Stimulated activated naive CD8-positive, alpha-beta T cell treated with anti-CD3 and anti-CD28 coated beads, Interleukin-15, amount 100 ng/mL, for 72 hours (primary cell): ENCODE results near the gene MUC4.
"Not testable (repeated sequence)": the region's sequence is repeated elsewhere in the genome, so short reads cannot be mapped to it uniquely, and the experiment has no call there.

ENCODE experiments used
- ATAC-seq: fragments of 150-1000 bp; cut with Tn5 transposase; 2 replicates; pipeline ENCODE4 v1.10.0; 2021; ENCODE audit warnings: mild to moderate bottlenecking, moderate library complexity
- DNase-seq, 2 donors: peaks; one replicate each; pipeline ENCODE4 v3.0.0; 2021 to 2022
- H3K27ac Mint-ChIP-seq, 2 donors: one replicate each; pipeline ENCODE4 v1.8.0; 2022; ENCODE audit warnings: mild to moderate bottlenecking in 2 of 2, mixed read lengths in 2 of 2, moderate library complexity in 2 of 2
- H3K27me3 Mint-ChIP-seq: one replicate; pipeline ENCODE4 v1.8.0; 2022; ENCODE audit warnings: mixed read lengths
- H3K4me1 Mint-ChIP-seq: one replicate; pipeline ENCODE4 v1.8.0; 2022; ENCODE audit warnings: mild to moderate bottlenecking, mixed read lengths
- H3K4me3 Mint-ChIP-seq, 2 donors: one replicate each; pipeline ENCODE4 v1.8.0; 2022; ENCODE audit warnings: mild to moderate bottlenecking in 2 of 2, mixed read lengths in 2 of 2, moderate library complexity in 1 of 2
- H3K9me3 Mint-ChIP-seq, 2 donors: one replicate each; pipeline ENCODE4 v1.8.0; 2022; ENCODE audit warnings: mixed read lengths in 2 of 2

Gene MUC4

GRCh38 chr3:195823999-195824398, 12.3 kb upstream of the MUC4 start:
- no peaks in the 10 kb centered on the region for H3K9me3 Mint-ChIP-seq
- no peak overlapping the region for H3K4me3 Mint-ChIP-seq
- ATAC-seq, result no peak

GRCh38 chr3:195823280-195823679, 11.6 kb upstream of the MUC4 start:
- Mint-ChIP-seq H3K4me1 (no peaks in the 10 kb centered on the region), H3K27me3 (peaks cover 28% of the 10 kb centered on the region), H3K27ac (no peak overlapping the region), H3K4me3 (no peak overlapping the region), H3K9me3 (no peaks in the 10 kb centered on the region)
- ATAC-seq, result no peak
- DNase-seq, result no peak

More at GRCh38 chr3:195823999-195824398, 12.3 kb upstream of the MUC4 start:
- no peak for DNase-seq
- Mint-ChIP-seq H3K27ac (no peak overlapping the region), H3K4me1 (no peaks in the 10 kb centered on the region), H3K27me3 (peaks cover 28% of the 10 kb centered on the region)

- Mint-ChIP-seq H3K4me3 (no peak overlapping the region), H3K4me1 (no peaks in the 10 kb centered on the region), H3K27ac (peak overlapping the region in 1 of 2 donors; percentile 3), H3K27me3 (peaks cover 28% of the 10 kb centered on the region), H3K9me3 (no peaks in the 10 kb centered on the region)
- ATAC-seq (no peak), DNase-seq (no peak)
Observed at GRCh38 chr3:195822131-195822696, 10.5 kb upstream of the MUC4 start.

GRCh38 chr3:195821403-195822130, 9.8 kb upstream of the MUC4 start:
- peaks cover 28% of the 10 kb centered on the region for H3K27me3 Mint-ChIP-seq
- ATAC-seq, result no peak
- peak overlapping the region in 1 of 2 donors; percentile 3 for H3K27ac Mint-ChIP-seq

GRCh38 chr3:195820901-195821300, 9.2 kb upstream of the MUC4 start:
- Mint-ChIP-seq H3K4me1 (no peaks in the 10 kb centered on the region), H3K27ac (no peak overlapping the region), H3K9me3 (no peaks in the 10 kb centered on the region), H3K27me3 (peaks cover 28% of the 10 kb centered on the region), H3K4me3 (no peak overlapping the region)
- ATAC-seq, result no peak
- no peak for DNase-seq

More at GRCh38 chr3:195821403-195822130, 9.8 kb upstream of the MUC4 start:
- DNase-seq, result no peak
- no peaks in the 10 kb centered on the region for H3K9me3 Mint-ChIP-seq
- no peak overlapping the region for H3K4me3 Mint-ChIP-seq
- H3K4me1 Mint-ChIP-seq, result no peaks in the 10 kb centered on the region

GRCh38 chr3:195820186-195820585, 8.5 kb upstream of the MUC4 start:
- peaks cover 21% of the 10 kb centered on the region for H3K27me3 Mint-ChIP-seq

GRCh38 chr3:195818301-195818700, 6.6 kb upstream of the MUC4 start:
- H3K27me3 Mint-ChIP-seq, result peaks cover 13% of the 10 kb centered on the region
- no peaks in the 10 kb centered on the region for H3K9me3 Mint-ChIP-seq
- ATAC-seq (no peak), DNase-seq (no peak)
- no peak overlapping the region for H3K4me3 Mint-ChIP-seq
- peak overlapping the region in 1 of 2 donors; percentile 64 for H3K27ac Mint-ChIP-seq
- no peaks in the 10 kb centered on the region for H3K4me1 Mint-ChIP-seq

More at GRCh38 chr3:195820186-195820585, 8.5 kb upstream of the MUC4 start:
- H3K27ac Mint-ChIP-seq, result peak overlapping the region; percentile 49 to 75
- H3K4me3 Mint-ChIP-seq, result no peak overlapping the region
- ATAC-seq (no peak), DNase-seq (no peak)
- H3K4me1 Mint-ChIP-seq, result no peaks in the 10 kb centered on the region
- no peaks in the 10 kb centered on the region for H3K9me3 Mint-ChIP-seq

- Mint-ChIP-seq H3K9me3 (no peaks in the 10 kb centered on the region), H3K27me3 (peaks cover 11% of the 10 kb centered on the region), H3K27ac (no peak overlapping the region), H3K4me3 (no peak overlapping the region), H3K4me1 (no peaks in the 10 kb centered on the region)
- DNase-seq (no peak), ATAC-seq (no peak)
Observed at GRCh38 chr3:195817578-195818135, 5.9 kb upstream of the MUC4 start.

- H3K27ac Mint-ChIP-seq, result peak overlapping the region in 1 of 2 donors; percentile 54
- not testable (repeated sequence) for H3K4me3 Mint-ChIP-seq, H3K27me3 Mint-ChIP-seq, DNase-seq, H3K4me1 Mint-ChIP-seq, ATAC-seq, H3K9me3 Mint-ChIP-seq
Observed at GRCh38 chr3:195816276-195816913, 4.7 kb upstream of the MUC4 start.

- peaks cover 8% of the 10 kb centered on the region for H3K27me3 Mint-ChIP-seq
- no peak overlapping the region for H3K4me3 Mint-ChIP-seq
- no peaks in the 10 kb centered on the region for H3K4me1 Mint-ChIP-seq
- H3K27ac Mint-ChIP-seq, result no peak overlapping the region
- DNase-seq (peak in 1 of 2 donors; percentile 65), ATAC-seq (peak; percentile 87)
- H3K9me3 Mint-ChIP-seq, result no peaks in the 10 kb centered on the region
Observed at GRCh38 chr3:195815169-195815771, 3.5 kb upstream of the MUC4 start.

GRCh38 chr3:195813916-195814640, 2.3 kb upstream of the MUC4 start:
- no peak for DNase-seq
- no peak overlapping the region for H3K27ac Mint-ChIP-seq
- no peak for ATAC-seq
- no peaks in the 10 kb centered on the region for H3K9me3 Mint-ChIP-seq
- no peaks in the 10 kb centered on the region for H3K4me1 Mint-ChIP-seq
- H3K27me3 Mint-ChIP-seq, result peaks cover 16% of the 10 kb centered on the region
- H3K4me3 Mint-ChIP-seq, result no peak overlapping the region

- no peak overlapping the region for H3K27ac Mint-ChIP-seq
- no peaks in the 10 kb centered on the region for H3K4me1 Mint-ChIP-seq
- peaks cover 23% of the 10 kb centered on the region for H3K27me3 Mint-ChIP-seq
- DNase-seq (no peak), ATAC-seq (no peak)
- no peak overlapping the region for H3K4me3 Mint-ChIP-seq
- no peaks in the 10 kb centered on the region for H3K9me3 Mint-ChIP-seq
Observed at GRCh38 chr3:195812366-195812765, 637 bp upstream of the MUC4 start.

GRCh38 chr3:195810455-195810845, 1.3 kb downstream of the MUC4 start:
- peak overlapping the region in 1 of 2 donors; percentile 11 for H3K27ac Mint-ChIP-seq
- H3K4me1 Mint-ChIP-seq, result peaks cover 12% of the 10 kb centered on the region
- peaks cover 32% of the 10 kb centered on the region for H3K27me3 Mint-ChIP-seq
- no peak for DNase-seq
- no peak for ATAC-seq
- H3K9me3 Mint-ChIP-seq, result no peaks in the 10 kb centered on the region
- no peak overlapping the region for H3K4me3 Mint-ChIP-seq

- Mint-ChIP-seq H3K27ac (no peak overlapping the region), H3K4me3 (no peak overlapping the region), H3K9me3 (no peaks in the 10 kb centered on the region), H3K4me1 (peaks cover 17% of the 10 kb centered on the region), H3K27me3 (peaks cover 32% of the 10 kb centered on the region)
- ATAC-seq, result no peak
- no peak for DNase-seq
Observed at GRCh38 chr3:195809796-195810454, 1.8 kb downstream of the MUC4 start.
